Smooth muscle cell (in vitro differentiated cells): ENCODE results near the gene CCDC141. TPM values are rescaled to one million over a fixed set of nuclear protein-coding genes. Genes with fewer than 3 reads are reported as not detected.

Experiments used
- DNase-seq: peaks from one replicate; lab custom pipeline; 2025; ENCODE audit not compliant: unreplicated experiment; lab: John Stamatoyannopoulos, UW
- H2AFZ ChIP-seq: fragments of 200-600 bp; sonication (generic); 2 replicates; pipeline ENCODE4 v1.6.0; 2016; ENCODE audit warnings: antibody characterized with exemption, low read depth, mild to moderate bottlenecking
- H3F3A ChIP-seq: fragments of 200-600 bp; sonication (generic); 2 replicates; pipeline ENCODE4 v1.6.0; 2017; ENCODE audit warnings: antibody characterized with exemption, low read depth
- H3K27ac ChIP-seq: fragments of 200-600 bp; sonication (generic); 2 replicates; pipeline ENCODE4 v1.5.1; 2016; ENCODE audit warnings: low read depth, mild to moderate bottlenecking
- H3K27me3 ChIP-seq: fragments of 200-600 bp; sonication (generic); 2 replicates; pipeline ENCODE4 v1.6.1; 2016; ENCODE audit warnings: low read depth, mild to moderate bottlenecking
- H3K36me3 ChIP-seq: fragments of 200-600 bp; sonication (generic); 2 replicates; pipeline ENCODE4 v1.5.1; 2016; ENCODE audit warnings: low read depth
- H3K4me1 ChIP-seq: fragments of 200-600 bp; sonication (generic); 2 replicates; pipeline ENCODE4 v1.5.1; 2016; ENCODE audit warnings: low read depth
- H3K4me2 ChIP-seq: fragments of 200-600 bp; sonication (generic); 2 replicates; pipeline ENCODE4 v1.6.0; 2016; ENCODE audit warnings: mild to moderate bottlenecking
- H3K4me3 ChIP-seq: fragments of 200-600 bp; sonication (generic); 2 replicates; pipeline ENCODE4 v1.5.1; 2016; ENCODE audit warnings: mild to moderate bottlenecking
- H3K79me2 ChIP-seq: fragments of 200-600 bp; sonication (generic); 2 replicates; pipeline ENCODE4 v1.6.0; 2016; ENCODE audit warnings: low read depth, mild to moderate bottlenecking
- H3K9ac ChIP-seq: fragments of 200-600 bp; sonication (generic); 2 replicates; pipeline ENCODE4 v1.6.0; 2016; ENCODE audit warnings: low read depth
- H3K9me3 ChIP-seq: fragments of 200-600 bp; sonication (generic); replicated peaks from 2 replicates; pipeline ENCODE4 v1.5.1; 2016; ENCODE audit warnings: low read depth
- H4K20me1 ChIP-seq: fragments of 200-600 bp; sonication (generic); 2 replicates; pipeline ENCODE4 v1.6.0; 2016; ENCODE audit warnings: low read depth
- WGBS: methylation state at CpG from one replicate; pipeline ENCODE4 v1.1.7; 2016; ENCODE audit warnings: low lambda C conversion rate; 5-methylcytosine and 5-hydroxymethylcytosine counted together
- polyA plus RNA-seq: library from polyadenylated mRNA; unstranded; fragments of >200 nt; fragmentation: Nextera tagmentation; extraction: Ambion mirVana; gene quantifications from 2 replicates; pipeline ENCODE4 v1.2.1, GENCODE V29; 2016
- total RNA-seq: library from RNA; depleted of rRNA; stranded (reverse); fragments of >200 nt; gene quantifications from 2 replicates; pipeline ENCODE4 v1.2.3, GENCODE V29; 2014
- TF ChIP-seq, protein P1 (sequence below): fragments of 200-600 bp; sonication (generic); IDR thresholded peaks from 2 replicates; pipeline ENCODE4 v1.5.1; 2017; ENCODE audit warnings: borderline replicate concordance, mild to moderate bottlenecking, antibody characterized with exemption; ENCODE audit not compliant: insufficient read depth, poor library complexity, severe bottlenecking

Gene CCDC141
- total and polyA plus RNA-seq, 2 experiments from 2014 or later, result 0.03 to 0.76 TPM

DNA sequence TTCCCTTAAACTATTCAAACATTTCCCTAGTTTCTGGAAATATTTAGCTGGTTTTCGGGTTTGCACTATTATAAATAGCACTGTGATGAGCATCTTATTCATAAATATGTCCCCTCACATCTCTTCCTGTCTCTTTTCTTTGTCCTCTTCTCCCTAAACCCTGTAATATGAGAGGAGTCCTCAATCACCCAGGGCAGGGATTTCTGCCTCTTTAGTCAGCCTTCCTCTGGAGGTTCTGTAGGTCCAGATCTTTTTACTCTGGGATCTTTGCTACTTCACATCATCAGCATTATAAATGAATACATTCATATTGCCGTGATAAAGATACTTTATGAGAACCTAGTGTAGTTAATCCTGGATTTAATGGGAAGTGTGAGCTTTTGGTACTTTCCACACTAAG, 154.8 kb downstream of the CCDC141 start:
- no peak overlapping the region for H3K27ac ChIP-seq
- H4K20me1 ChIP-seq, result no peaks in the 10 kb centered on the region
- H3K9me3 ChIP-seq, result no peaks in the 10 kb centered on the region
- H3K4me3 ChIP-seq, result no peak overlapping the region
- no peaks in the 10 kb centered on the region for H3K27me3 ChIP-seq
- H2AFZ ChIP-seq, result no peak overlapping the region
- no peaks in the 10 kb centered on the region for H3K4me1 ChIP-seq
- H3F3A ChIP-seq, result no peaks in the 10 kb centered on the region
- no peaks in the 10 kb centered on the region for H3K79me2 ChIP-seq
- no peak overlapping the region for H3K9ac ChIP-seq
- H3K4me2 ChIP-seq, result no peak overlapping the region
- TF ChIP-seq, protein P1, sequence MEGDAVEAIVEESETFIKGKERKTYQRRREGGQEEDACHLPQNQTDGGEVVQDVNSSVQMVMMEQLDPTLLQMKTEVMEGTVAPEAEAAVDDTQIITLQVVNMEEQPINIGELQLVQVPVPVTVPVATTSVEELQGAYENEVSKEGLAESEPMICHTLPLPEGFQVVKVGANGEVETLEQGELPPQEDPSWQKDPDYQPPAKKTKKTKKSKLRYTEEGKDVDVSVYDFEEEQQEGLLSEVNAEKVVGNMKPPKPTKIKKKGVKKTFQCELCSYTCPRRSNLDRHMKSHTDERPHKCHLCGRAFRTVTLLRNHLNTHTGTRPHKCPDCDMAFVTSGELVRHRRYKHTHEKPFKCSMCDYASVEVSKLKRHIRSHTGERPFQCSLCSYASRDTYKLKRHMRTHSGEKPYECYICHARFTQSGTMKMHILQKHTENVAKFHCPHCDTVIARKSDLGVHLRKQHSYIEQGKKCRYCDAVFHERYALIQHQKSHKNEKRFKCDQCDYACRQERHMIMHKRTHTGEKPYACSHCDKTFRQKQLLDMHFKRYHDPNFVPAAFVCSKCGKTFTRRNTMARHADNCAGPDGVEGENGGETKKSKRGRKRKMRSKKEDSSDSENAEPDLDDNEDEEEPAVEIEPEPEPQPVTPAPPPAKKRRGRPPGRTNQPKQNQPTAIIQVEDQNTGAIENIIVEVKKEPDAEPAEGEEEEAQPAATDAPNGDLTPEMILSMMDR, result no peak
- 72% methylated on average over 2 of the region's 2 CpGs for WGBS
- DNase-seq, result no peak
- no peaks in the 10 kb centered on the region for H3K36me3 ChIP-seq

DNA sequence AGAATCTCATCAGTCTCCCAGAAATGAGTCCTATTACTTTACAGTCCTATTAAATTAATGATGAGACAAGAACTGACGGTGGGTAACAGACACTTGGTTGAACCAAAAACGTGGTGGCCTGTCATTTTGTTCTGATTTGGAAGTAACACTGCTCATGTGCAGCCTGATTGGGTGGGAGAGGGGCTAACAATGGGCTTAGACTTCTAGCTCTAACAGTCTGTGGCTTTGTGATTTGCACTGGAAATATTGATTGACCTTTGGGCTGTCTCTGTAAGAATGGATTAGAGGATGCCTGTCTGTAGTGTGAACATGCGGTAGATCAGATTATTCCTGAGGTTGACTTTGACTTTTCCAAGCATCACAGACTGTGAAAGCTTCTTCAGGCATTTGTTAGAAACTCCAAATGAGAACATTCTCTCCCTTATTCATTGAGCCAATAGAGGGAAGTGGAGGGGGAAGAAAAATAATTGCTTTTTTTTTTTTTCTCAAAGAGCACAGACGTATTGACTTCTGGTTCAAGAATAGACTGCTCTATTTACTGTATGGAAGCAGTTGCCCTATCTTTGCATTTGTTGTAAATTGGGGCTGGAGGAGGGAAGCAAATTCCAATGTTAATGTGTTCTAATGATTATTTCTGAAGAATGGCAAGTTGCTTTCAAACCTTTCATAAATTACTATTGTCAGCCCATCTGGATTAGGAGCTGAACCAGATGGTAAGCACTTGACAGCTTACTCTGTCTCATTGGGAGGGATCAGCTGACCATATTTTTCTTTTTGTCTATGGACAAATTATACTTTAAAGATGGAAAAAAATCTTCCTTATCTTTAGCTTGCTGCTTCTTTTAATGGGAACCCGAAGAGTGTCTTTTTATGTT, 156.9 kb downstream of the CCDC141 start:
- Histone ChIP-seq H3K27me3 (no peaks in the 10 kb centered on the region), H3K9me3 (no peaks in the 10 kb centered on the region), H3K4me3 (no peak overlapping the region), H3K79me2 (no peaks in the 10 kb centered on the region), H4K20me1 (no peaks in the 10 kb centered on the region), H3K27ac (no peak overlapping the region), H3K36me3 (no peaks in the 10 kb centered on the region), H2AFZ (no peak overlapping the region), H3K4me2 (no peak overlapping the region), H3K9ac (no peak overlapping the region), H3K4me1 (no peaks in the 10 kb centered on the region), H3F3A (no peaks in the 10 kb centered on the region)
- 74% methylated on average over 5 of the region's 5 CpGs for WGBS
- TF ChIP-seq, protein P1, result no peak
- DNase-seq, result no peak

DNA sequence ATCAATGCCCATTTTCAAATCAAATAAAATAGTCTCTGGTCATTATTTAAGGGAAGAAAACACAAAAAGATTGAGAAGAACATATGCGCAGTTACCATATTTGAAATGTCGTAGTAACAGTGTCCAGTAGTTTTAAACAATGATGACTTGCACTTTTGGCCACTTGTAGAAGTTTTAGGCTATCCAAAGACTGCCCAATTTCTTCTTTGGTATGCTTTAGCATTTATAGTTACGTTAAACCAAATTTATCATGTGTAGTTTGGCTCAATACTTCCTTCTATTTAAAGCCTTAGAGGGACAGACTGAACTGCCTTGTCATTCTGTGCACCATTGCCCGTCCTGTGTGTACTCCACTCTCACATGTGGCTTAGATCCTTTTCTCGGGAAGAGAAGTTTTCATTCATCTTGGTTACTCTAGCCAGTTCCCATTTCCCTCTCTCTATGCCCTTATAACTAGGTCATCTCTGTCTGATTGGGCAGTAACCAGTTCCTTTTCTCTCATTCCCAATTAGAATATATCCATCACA, 157.9 kb downstream of the CCDC141 start:
- Histone ChIP-seq H4K20me1 (no peaks in the 10 kb centered on the region), H3K4me3 (no peak overlapping the region), H3K27me3 (no peaks in the 10 kb centered on the region), H3K27ac (no peak overlapping the region), H3K9ac (no peak overlapping the region), H3K9me3 (no peaks in the 10 kb centered on the region), H3K36me3 (no peaks in the 10 kb centered on the region), H2AFZ (peak overlapping the region; percentile 1), H3F3A (no peaks in the 10 kb centered on the region), H3K79me2 (no peaks in the 10 kb centered on the region), H3K4me2 (no peak overlapping the region), H3K4me1 (no peaks in the 10 kb centered on the region)
- TF ChIP-seq, protein P1, result no peak
- 88% methylated on average over 5 of the region's 5 CpGs for WGBS
- DNase-seq, result no peak
